Measurements from ENCODE around the gene BCL11B. TPM values are rescaled to one million over a fixed set of nuclear protein-coding genes. Genes with fewer than 3 reads are reported as not detected.

Gene BCL11B
- polyA plus RNA-seq, 3 donors: 0.01 TPM; not detected in 2

DNA sequence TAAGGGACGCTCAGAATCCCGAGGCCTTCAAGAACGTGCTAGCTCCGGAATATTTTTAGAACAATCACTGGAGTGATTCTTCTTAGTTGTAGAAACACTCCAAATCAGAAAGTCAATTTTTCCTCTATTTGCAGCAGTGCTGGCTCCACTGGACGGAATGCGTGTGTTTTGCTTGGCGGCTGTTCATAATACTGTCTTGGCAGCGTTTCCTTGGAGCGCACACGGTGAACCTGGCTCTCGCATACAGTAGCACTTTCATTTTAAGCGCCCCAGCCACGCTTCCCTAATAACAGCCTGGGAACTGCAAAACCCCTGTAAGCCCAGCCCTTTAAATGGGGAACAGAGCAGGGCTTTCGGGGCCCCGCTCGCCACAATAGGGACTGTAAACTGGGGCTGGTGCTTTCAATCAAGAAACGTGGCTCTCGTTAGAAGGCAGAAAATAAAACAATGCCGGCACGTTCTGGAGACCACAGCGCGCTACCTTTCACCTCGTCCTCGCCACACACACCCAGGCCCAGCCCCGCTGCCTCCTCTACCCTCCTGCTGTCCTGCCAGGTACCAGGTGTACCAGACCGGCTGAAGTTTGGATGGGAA is 79.9 kb downstream of the BCL11B start:
- Mint-ChIP-seq H3K27ac (no peak overlapping the region), H3K4me1 (peaks cover 9% of the 10 kb centered on the region)
- H3K9ac ChIP-seq (ENCODE audit: insufficient read depth, low read length, poor library complexity, severe bottlenecking): no peak overlapping the region

DNA sequence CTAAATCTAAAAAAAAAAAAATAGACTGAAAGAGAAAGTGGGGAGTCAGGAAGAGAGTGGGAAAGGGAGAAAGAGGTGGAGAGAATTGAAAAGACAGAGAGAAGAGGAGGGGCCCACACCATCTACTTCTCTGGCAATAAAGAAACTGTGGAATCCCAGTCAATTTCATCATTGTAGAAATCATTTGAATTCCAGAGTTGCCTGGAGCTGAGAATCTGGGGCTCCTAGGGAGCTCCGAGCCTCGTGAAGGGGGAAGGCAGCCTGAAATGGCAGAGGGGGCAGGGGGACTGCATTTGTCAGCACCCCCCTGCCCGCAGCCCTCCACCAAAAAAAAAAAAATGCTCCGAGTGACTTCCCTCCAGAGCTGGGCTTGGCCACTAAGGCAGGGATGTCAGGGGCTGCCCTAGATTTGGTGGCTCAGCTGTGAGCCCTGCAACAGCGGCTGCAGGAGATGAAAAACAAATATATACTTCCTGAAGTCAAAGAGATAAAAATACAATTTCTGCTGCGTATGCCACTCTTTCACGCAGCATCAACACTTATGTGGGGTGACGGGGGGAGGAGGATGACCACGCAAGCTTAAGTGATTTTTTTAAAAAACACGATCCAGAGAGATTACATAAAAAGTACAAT is 80.5 kb downstream of the BCL11B start:
- H3K9me3 ChIP-seq (replicated peaks in 1 of 2; ENCODE audit: control insufficient read depth in 1 of 2, insufficient read depth in 1 of 2, low read length in 2 of 2): no peaks in the 10 kb centered on the region
- H4K20me1 ChIP-seq (ENCODE audit: insufficient read depth, low read length): no peaks in the 10 kb centered on the region
- H3K27me3 ChIP-seq (ENCODE audit: control insufficient read depth in 2 of 2, insufficient read depth in 2 of 2, low read length in 2 of 2): peaks cover 0 to 5% of the 10 kb centered on the region in 2 donors
- H2AFZ ChIP-seq (ENCODE audit: insufficient read depth, low read depth, low read length, poor library complexity, severe bottlenecking): peak overlapping the region; percentile 43
- H3K36me3 Mint-ChIP-seq: no peaks in the 10 kb centered on the region
- peak overlapping the region; percentile 44 for H3K4me2 ChIP-seq (replicated peaks; ENCODE audit: extremely low read depth, low read length, poor library complexity, severe bottlenecking)
- H3K27me3 Mint-ChIP-seq (ENCODE audit: low read depth in 3 of 3): peaks cover 7 to 15% (median 14%) of the 10 kb centered on the region in 3 donors
- H3K79me2 ChIP-seq (ENCODE audit: insufficient read depth, low read length): no peaks in the 10 kb centered on the region
- no peak overlapping the region for H3K27ac Mint-ChIP-seq
- peaks cover 9% of the 10 kb centered on the region for H3K4me1 Mint-ChIP-seq
- no peaks in the 10 kb centered on the region for H3K4me1 ChIP-seq (ENCODE audit: control insufficient read depth in 1 of 2, insufficient read depth in 2 of 2, low read length in 2 of 2)
- no peak overlapping the region for H3K9ac ChIP-seq (ENCODE audit: insufficient read depth, low read length, poor library complexity, severe bottlenecking)
- no peaks in the 10 kb centered on the region for H3K36me3 ChIP-seq (replicated peaks in 1 of 2; ENCODE audit: control insufficient read depth in 1 of 2, insufficient read depth in 2 of 2, low read length in 2 of 2)
- H3K27ac ChIP-seq (ENCODE audit: low read depth in 1 of 2, low read length in 2 of 2): no peak overlapping the region
- H3K4me3 Mint-ChIP-seq: peak overlapping the region; percentile 66 to 75
- TF ChIP-seq, protein P1, sequence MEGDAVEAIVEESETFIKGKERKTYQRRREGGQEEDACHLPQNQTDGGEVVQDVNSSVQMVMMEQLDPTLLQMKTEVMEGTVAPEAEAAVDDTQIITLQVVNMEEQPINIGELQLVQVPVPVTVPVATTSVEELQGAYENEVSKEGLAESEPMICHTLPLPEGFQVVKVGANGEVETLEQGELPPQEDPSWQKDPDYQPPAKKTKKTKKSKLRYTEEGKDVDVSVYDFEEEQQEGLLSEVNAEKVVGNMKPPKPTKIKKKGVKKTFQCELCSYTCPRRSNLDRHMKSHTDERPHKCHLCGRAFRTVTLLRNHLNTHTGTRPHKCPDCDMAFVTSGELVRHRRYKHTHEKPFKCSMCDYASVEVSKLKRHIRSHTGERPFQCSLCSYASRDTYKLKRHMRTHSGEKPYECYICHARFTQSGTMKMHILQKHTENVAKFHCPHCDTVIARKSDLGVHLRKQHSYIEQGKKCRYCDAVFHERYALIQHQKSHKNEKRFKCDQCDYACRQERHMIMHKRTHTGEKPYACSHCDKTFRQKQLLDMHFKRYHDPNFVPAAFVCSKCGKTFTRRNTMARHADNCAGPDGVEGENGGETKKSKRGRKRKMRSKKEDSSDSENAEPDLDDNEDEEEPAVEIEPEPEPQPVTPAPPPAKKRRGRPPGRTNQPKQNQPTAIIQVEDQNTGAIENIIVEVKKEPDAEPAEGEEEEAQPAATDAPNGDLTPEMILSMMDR (IDR thresholded peaks at IDR 0.05): no peak
- intact Hi-C loops (cut with micrococcal nuclease): no loop called here
- DNase-seq: no peak
- WGBS (ENCODE audit: insufficient coverage): 28% methylated on average over 2 of the region's 10 CpGs
- H3K9me3 Mint-ChIP-seq: no peaks in the 10 kb centered on the region
- H3K4me3 ChIP-seq (replicated peaks in 1 of 3; ENCODE audit: low read depth in 2 of 3, low read length in 3 of 3): peak overlapping the region in 2 of 3 experiments; percentile 15 to 62

More for the DNA sequence above, 79.9 kb downstream of the BCL11B start:
- no peaks in the 10 kb centered on the region for H3K79me2 ChIP-seq (ENCODE audit: insufficient read depth, low read length)
- peak overlapping the region; percentile 10 to 62 (median 15) for H3K4me3 ChIP-seq (replicated peaks in 1 of 3; ENCODE audit: low read depth in 2 of 3, low read length in 3 of 3)
- 77% methylated on average over 16 of the region's 26 CpGs for WGBS (ENCODE audit: insufficient coverage)
- no peak for DNase-seq
- peak overlapping the region; percentile 43 for H2AFZ ChIP-seq (ENCODE audit: insufficient read depth, low read depth, low read length, poor library complexity, severe bottlenecking)
- H3K36me3 ChIP-seq (replicated peaks in 1 of 2; ENCODE audit: control insufficient read depth in 1 of 2, insufficient read depth in 2 of 2, low read length in 2 of 2): no peaks in the 10 kb centered on the region
- Mint-ChIP-seq H3K27me3 (ENCODE audit: low read depth in 3 of 3) (peaks cover 9 to 15% (median 14%) of the 10 kb centered on the region in 3 donors), H3K4me3 (peak overlapping the region; percentile 66 to 75), H3K9me3 (no peaks in the 10 kb centered on the region), H3K36me3 (no peaks in the 10 kb centered on the region)
- H3K4me2 ChIP-seq (replicated peaks; ENCODE audit: extremely low read depth, low read length, poor library complexity, severe bottlenecking): peak overlapping the region; percentile 44
- no peak overlapping the region for H3K27ac ChIP-seq (ENCODE audit: low read depth in 1 of 2, low read length in 2 of 2)
- H4K20me1 ChIP-seq (ENCODE audit: insufficient read depth, low read length): no peaks in the 10 kb centered on the region
- no peaks in the 10 kb centered on the region for H3K9me3 ChIP-seq (replicated peaks in 1 of 2; ENCODE audit: control insufficient read depth in 1 of 2, insufficient read depth in 1 of 2, low read length in 2 of 2)
- H3K27me3 ChIP-seq (ENCODE audit: control insufficient read depth in 2 of 2, insufficient read depth in 2 of 2, low read length in 2 of 2): peaks cover 0 to 5% of the 10 kb centered on the region in 2 donors
- intact Hi-C loops (cut with micrococcal nuclease): no loop called here
- TF ChIP-seq, protein P1 (IDR thresholded peaks at IDR 0.05): no peak
- H3K4me1 ChIP-seq (ENCODE audit: control insufficient read depth in 1 of 2, insufficient read depth in 2 of 2, low read length in 2 of 2): no peaks in the 10 kb centered on the region
